Measurements from ENCODE around the gene GALNT2. TPM values are rescaled to one million over a fixed set of nuclear protein-coding genes. Genes with fewer than 3 reads are reported as not detected.

Gene GALNT2
- total RNA-seq, 2 experiments from 2014 or later, result 59.8 to 62.4 TPM

GRCh38 chr1:230255991-230256390 is 189.0 kb downstream of the GALNT2 start:
- CTCF ChIA-PET, result interaction anchor here (0.7 kb wide), 1 partner anchor 144 kb away, joined by 3 read pairs; no protein-coding TSS in a partner anchor
- DNase-seq, result no peak
- Mint-ChIP-seq H3K27ac (no peak overlapping the region), H3K27me3 (ENCODE audit: low read depth) (no peaks in the 10 kb centered on the region), H3K4me3 (no peak overlapping the region), H3K36me3 (ENCODE audit: low read depth) (peaks cover 63% of the 10 kb centered on the region), H3K9me3 (no peaks in the 10 kb centered on the region), H3K4me1 (ENCODE audit: low read depth) (peaks cover 7% of the 10 kb centered on the region)
- intact Hi-C loops (cut with micrococcal nuclease), result no loop called here

- H3K36me3 Mint-ChIP-seq (ENCODE audit: low read depth), result peaks cover 54% of the 10 kb centered on the region
- CTCF ChIA-PET, result interaction anchor here (0.5 to 0.7 kb wide), 2 partner anchors 145 to 166 kb away, joined by 3 read pairs; no protein-coding TSS in a partner anchor
- no peaks in the 10 kb centered on the region for H3K27me3 Mint-ChIP-seq (ENCODE audit: low read depth)
- no peak overlapping the region for H3K27ac Mint-ChIP-seq
- H3K4me3 Mint-ChIP-seq, result no peak overlapping the region
- no peaks in the 10 kb centered on the region for H3K9me3 Mint-ChIP-seq
- H3K4me1 Mint-ChIP-seq (ENCODE audit: low read depth), result no peaks in the 10 kb centered on the region
- DNase-seq, result no peak
- intact Hi-C loops (cut with micrococcal nuclease), result no loop called here
Measured at GRCh38 chr1:230256896-230257295, 189.9 kb downstream of the GALNT2 start.

GRCh38 chr1:230259621-230260020 is 192.6 kb downstream of the GALNT2 start:
- intact Hi-C loops (cut with micrococcal nuclease), result no loop called here
- no peak for DNase-seq
- H3K9me3 Mint-ChIP-seq, result no peaks in the 10 kb centered on the region
- H3K4me1 Mint-ChIP-seq (ENCODE audit: low read depth), result no peaks in the 10 kb centered on the region
- CTCF ChIA-PET, result no interaction called here
- peaks cover 55% of the 10 kb centered on the region for H3K36me3 Mint-ChIP-seq (ENCODE audit: low read depth)
- no peaks in the 10 kb centered on the region for H3K27me3 Mint-ChIP-seq (ENCODE audit: low read depth)
- H3K27ac Mint-ChIP-seq, result no peak overlapping the region
- H3K4me3 Mint-ChIP-seq, result no peak overlapping the region

DNA sequence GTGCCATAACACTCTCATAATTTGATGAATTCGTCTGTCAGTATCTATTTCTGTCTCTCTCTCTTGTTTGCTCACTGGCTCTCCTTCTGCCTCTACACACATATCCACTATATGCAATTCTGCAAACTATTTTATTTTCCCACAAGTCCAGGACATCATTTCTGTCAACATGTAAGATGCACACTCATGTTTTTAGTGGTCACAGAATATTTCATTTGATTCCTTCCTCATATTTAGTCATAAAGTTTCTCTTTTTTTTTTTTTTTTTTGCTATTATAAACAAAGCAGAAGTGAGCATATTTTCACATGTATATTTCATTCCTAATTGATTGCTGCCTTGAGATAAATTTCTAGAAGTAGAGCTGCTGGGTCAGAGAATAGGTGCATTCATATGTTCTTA is 193.8 kb downstream of the GALNT2 start:
- intact Hi-C loops (cut with micrococcal nuclease), result no loop called here

GRCh38 chr1:230261928-230262650 is 195.1 kb downstream of the GALNT2 start:
- Mint-ChIP-seq H3K9me3 (no peaks in the 10 kb centered on the region), H3K36me3 (ENCODE audit: low read depth) (peaks cover 45% of the 10 kb centered on the region), H3K4me1 (ENCODE audit: low read depth) (no peaks in the 10 kb centered on the region), H3K27me3 (ENCODE audit: low read depth) (no peaks in the 10 kb centered on the region), H3K27ac (no peak overlapping the region), H3K4me3 (no peak overlapping the region)
- intact Hi-C loops (cut with micrococcal nuclease), result no loop called here
- CTCF ChIA-PET, result no interaction called here
- DNase-seq, result no peak

More for the DNA sequence above, 193.8 kb downstream of the GALNT2 start:
- Mint-ChIP-seq H3K4me1 (ENCODE audit: low read depth) (no peaks in the 10 kb centered on the region), H3K9me3 (no peaks in the 10 kb centered on the region), H3K36me3 (ENCODE audit: low read depth) (peaks cover 53% of the 10 kb centered on the region), H3K4me3 (no peak overlapping the region), H3K27me3 (ENCODE audit: low read depth) (no peaks in the 10 kb centered on the region), H3K27ac (no peak overlapping the region)
- CTCF ChIA-PET, result no interaction called here
- DNase-seq, result no peak

DNA sequence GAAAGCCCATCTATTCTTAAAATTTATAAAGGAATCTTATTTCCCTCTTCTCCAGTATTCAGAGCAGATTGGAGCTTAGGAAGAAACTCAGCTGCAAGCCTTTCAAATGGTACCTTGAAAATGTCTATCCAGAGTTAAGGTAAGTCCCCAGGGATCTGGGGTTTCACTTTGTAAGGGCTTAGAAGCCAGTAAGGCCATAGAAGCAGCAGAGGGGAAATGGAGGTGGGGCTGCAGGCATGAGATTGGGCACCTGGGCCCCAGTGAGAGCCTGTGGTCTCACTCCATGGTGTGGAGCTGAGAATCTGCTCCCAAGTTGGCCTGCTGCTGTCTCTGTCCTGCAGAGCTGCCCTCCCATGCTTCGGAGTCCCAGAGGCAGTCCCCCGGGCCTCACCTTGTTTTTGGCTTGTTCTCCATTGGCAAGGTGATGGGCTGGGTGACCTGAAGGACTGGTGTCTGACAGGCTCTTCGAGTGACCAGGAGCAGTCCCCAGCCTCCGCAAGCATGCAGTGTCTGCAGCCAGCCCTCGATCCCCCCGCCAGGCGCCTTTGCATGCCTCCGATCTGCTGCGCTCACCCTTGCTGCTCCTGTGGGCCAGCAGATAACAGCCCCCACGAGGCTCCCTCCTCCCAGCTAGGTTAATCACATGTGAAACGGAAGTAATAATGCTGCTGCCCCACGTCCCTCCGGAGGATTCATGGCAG is 196.0 kb downstream of the GALNT2 start:
- CTCF ChIA-PET, result no interaction called here
- Mint-ChIP-seq H3K36me3 (ENCODE audit: low read depth) (peaks cover 44% of the 10 kb centered on the region), H3K27ac (no peak overlapping the region), H3K4me3 (no peak overlapping the region), H3K9me3 (no peaks in the 10 kb centered on the region), H3K27me3 (ENCODE audit: low read depth) (no peaks in the 10 kb centered on the region), H3K4me1 (ENCODE audit: low read depth) (peaks cover 6% of the 10 kb centered on the region)
- intact Hi-C loops (cut with micrococcal nuclease), result no loop called here
- DNase-seq, result no peak

GRCh38 chr1:230263568-230264195 is 196.6 kb downstream of the GALNT2 start:
- Mint-ChIP-seq H3K4me3 (no peak overlapping the region), H3K36me3 (ENCODE audit: low read depth) (peaks cover 41% of the 10 kb centered on the region), H3K27ac (no peak overlapping the region), H3K27me3 (ENCODE audit: low read depth) (no peaks in the 10 kb centered on the region), H3K4me1 (ENCODE audit: low read depth) (peaks cover 10% of the 10 kb centered on the region), H3K9me3 (no peaks in the 10 kb centered on the region)
- DNase-seq, result no peak
- CTCF ChIA-PET, result no interaction called here
- intact Hi-C loops (cut with micrococcal nuclease), result no loop called here

- Mint-ChIP-seq H3K27ac (no peak overlapping the region), H3K4me1 (ENCODE audit: low read depth) (peaks cover 14% of the 10 kb centered on the region), H3K9me3 (no peaks in the 10 kb centered on the region), H3K27me3 (ENCODE audit: low read depth) (no peaks in the 10 kb centered on the region), H3K4me3 (no peak overlapping the region), H3K36me3 (ENCODE audit: low read depth) (peaks cover 42% of the 10 kb centered on the region)
- no peak for DNase-seq
- intact Hi-C loops (cut with micrococcal nuclease), result no loop called here
- CTCF ChIA-PET, result no interaction called here
Measured at GRCh38 chr1:230264342-230264741, 197.3 kb downstream of the GALNT2 start.

- CTCF ChIA-PET, result interaction anchor here (0.6 to 0.8 kb wide), 3 partner anchors 99 to 706 kb away, joined by 3 to 7 read pairs (median 4); no protein-coding TSS in a partner anchor
- H3K27me3 Mint-ChIP-seq (ENCODE audit: low read depth), result no peaks in the 10 kb centered on the region
- peaks cover 21% of the 10 kb centered on the region for H3K4me1 Mint-ChIP-seq (ENCODE audit: low read depth)
- no peak overlapping the region for H3K4me3 Mint-ChIP-seq
- DNase-seq, result no peak
- peaks cover 37% of the 10 kb centered on the region for H3K36me3 Mint-ChIP-seq (ENCODE audit: low read depth)
- no peak overlapping the region for H3K27ac Mint-ChIP-seq
- H3K9me3 Mint-ChIP-seq, result no peaks in the 10 kb centered on the region
- intact Hi-C loops (cut with micrococcal nuclease), result no loop called here
Measured at GRCh38 chr1:230265200-230266115, 198.4 kb downstream of the GALNT2 start.

GRCh38 chr1:230266456-230266855 is 199.4 kb downstream of the GALNT2 start:
- Mint-ChIP-seq H3K9me3 (no peaks in the 10 kb centered on the region), H3K4me3 (no peak overlapping the region), H3K27me3 (ENCODE audit: low read depth) (no peaks in the 10 kb centered on the region), H3K27ac (no peak overlapping the region), H3K4me1 (ENCODE audit: low read depth) (peaks cover 31% of the 10 kb centered on the region), H3K36me3 (ENCODE audit: low read depth) (peaks cover 39% of the 10 kb centered on the region)
- intact Hi-C loops (cut with micrococcal nuclease), result no loop called here
- CTCF ChIA-PET, result interaction anchor here (0.6 kb wide), 2 partner anchors 17 to 140 kb away, joined by 3 to 7 read pairs; no protein-coding TSS in a partner anchor
- no peak for DNase-seq

DNA sequence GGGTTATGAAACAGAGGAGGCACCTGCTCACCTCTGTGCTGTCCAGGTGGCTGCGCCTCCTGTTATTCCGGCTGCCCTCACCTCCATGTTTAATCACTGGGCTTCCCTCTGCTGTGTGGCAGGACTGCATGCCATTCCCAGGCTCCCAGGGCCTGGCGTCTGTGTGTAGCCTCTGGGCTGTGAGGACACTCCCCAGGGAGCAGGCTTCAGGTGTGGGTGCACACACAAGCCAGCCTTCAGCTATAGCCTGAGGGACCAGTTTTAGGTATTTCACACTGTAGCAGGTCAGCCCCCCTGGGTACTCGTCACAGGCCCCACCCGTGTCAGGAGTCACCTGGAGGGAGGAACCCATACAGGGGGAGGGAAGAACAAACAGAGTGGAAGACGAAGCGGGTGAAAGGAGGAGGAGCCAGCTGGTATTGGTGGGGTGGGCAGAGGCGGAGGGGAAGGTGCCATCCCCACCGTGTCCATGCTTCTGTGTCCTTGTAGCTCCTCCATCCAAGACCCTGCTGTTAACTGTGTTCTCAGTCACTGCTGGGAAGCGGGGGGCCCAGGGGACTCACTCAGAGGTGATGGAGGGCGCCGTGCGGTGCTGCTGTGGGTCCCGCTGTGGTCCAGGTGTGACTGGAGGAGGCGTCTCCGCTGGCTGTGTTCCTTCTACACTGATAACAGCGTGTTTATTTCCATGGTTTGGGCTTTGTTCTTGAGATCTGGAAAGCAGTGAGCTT is 200.5 kb downstream of the GALNT2 start:
- Mint-ChIP-seq H3K36me3 (ENCODE audit: low read depth) (peaks cover 37% of the 10 kb centered on the region), H3K27me3 (ENCODE audit: low read depth) (no peaks in the 10 kb centered on the region), H3K9me3 (no peaks in the 10 kb centered on the region), H3K27ac (no peak overlapping the region), H3K4me1 (ENCODE audit: low read depth) (peaks cover 39% of the 10 kb centered on the region), H3K4me3 (no peak overlapping the region)
- intact Hi-C loops (cut with micrococcal nuclease), result no loop called here
- no peak for DNase-seq
- CTCF ChIA-PET, result interaction anchor here (0.6 to 1.2 kb wide), 3 partner anchors 19 to 157 kb away, joined by 3 to 4 read pairs (median 3); no protein-coding TSS in a partner anchor
